CD4-positive, alpha-beta T cell treated with Interleukin-2 at 100 ng/mL for 4 hours (primary cell): Measurements from ENCODE around the gene CKAP2L.

Experiments
- DNase-seq: peaks from one replicate; pipeline ENCODE4 v3.0.0-alpha.2; 2020; ENCODE audit warnings: low spot score

The CKAP2L gene

DNA sequence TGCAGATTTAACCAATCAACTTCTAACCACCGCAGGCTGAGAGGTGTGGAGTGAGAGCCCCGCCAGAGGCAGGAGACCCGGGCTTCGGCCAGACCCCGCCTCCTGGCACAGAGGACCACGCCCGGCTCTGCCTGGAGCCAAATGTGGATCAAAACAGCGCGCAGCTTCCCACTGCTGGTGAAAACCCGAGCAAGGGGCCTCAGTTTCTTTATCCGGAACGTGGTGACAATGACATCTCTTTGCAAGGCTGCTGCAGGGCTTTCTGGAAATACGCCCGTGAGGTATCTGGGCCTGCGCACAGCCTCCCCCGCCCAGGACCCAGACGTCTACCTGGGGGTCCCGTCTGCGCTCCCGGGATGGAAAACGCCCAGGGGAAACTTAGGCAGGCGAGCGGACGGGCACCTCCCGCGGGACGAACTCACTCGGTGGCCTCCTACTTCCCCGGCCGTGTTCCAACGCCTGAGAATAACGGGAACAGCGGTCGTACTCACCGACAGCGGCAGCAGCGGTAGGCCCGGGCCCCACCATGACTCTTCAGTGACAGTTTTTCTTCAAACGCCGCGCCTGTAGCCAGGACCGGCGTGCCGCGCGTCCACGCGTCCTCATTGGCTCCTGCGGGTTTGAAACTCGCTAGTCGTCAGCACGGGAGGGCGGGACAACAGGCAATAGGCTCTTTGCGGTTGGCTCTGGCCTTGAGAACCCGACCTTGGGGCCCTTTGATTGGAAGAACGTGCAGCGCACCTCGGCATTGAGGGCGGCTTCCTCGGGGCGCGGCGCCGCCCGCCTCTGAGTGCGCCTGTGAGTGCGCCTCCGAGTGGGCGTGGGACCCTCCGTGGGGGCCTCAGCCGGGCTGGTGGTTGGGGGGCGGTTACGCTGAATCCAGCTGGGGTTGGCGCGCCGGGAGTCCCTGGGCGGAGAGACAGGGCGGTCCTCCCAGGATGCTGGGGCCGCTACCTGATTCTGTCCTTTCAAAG is at the start of gene CKAP2L:
Gene CKAP2L (minus strand): TSS at position 539 of the 974 bp plus-strand sequence. CDS start 11 bp downstream, at position 528.
- DNase-seq: peak; percentile 96

DNA sequence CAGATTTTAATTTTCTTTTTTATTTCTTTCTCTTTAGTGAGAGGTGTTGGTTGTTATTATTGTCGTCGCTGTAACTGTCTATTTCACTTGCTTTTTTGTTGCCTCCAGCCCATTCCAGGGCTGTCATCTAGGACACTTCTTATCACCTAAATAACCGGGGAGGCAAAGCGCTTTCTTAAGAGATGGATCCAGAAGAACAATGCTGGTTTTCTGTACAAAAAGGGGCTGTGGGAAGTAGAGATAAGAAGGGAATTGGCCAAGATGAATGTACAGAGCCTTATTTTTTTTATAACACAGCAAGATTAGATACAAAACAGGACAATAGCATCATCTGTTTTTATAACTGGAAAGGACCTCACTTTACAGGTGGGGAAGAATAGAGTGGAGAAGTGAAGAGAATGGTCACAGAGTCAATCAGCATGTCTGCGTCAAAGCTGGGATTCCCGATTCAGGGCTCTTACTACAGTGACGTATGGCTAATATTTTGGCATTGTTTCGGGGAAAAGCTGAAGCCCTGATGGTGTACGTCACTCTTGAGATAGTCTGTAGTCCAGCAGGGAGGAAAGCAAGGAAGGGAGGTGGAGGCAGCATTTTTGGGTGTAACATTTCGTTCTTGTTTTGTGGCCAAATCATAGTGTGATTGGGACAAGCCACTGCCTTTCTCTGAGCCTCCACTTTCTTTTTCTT is 49.0 kb upstream of the CKAP2L start:
- DNase-seq: no peak

- DNase-seq: no peak
Observed at GRCh38 chr2:112812318-112813267, 48.2 kb upstream of the CKAP2L start.

DNA sequence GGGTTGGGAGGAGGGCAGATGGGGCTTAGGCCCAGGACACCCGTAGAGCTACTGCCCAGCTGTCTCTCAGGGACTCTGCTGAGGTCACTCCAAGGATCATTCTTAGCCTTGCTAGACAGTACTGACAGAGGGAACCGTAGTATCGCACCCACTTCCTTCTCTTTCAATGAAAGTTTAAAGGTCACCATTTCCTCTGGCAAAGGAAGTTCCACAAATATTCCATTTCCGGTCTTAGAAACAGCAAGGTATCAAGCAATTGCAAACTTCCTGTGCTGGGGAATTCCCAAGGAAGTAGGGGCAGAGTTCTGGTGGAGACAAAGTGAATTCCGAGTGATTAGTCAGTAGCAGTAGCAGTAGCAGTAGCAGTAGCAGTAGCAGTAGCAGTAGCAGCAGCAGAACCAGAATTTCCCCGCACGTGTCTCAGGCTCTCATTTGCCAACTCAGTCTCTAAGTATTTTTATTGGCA is 47.5 kb upstream of the CKAP2L start:
- DNase-seq: peak; percentile 29

DNA sequence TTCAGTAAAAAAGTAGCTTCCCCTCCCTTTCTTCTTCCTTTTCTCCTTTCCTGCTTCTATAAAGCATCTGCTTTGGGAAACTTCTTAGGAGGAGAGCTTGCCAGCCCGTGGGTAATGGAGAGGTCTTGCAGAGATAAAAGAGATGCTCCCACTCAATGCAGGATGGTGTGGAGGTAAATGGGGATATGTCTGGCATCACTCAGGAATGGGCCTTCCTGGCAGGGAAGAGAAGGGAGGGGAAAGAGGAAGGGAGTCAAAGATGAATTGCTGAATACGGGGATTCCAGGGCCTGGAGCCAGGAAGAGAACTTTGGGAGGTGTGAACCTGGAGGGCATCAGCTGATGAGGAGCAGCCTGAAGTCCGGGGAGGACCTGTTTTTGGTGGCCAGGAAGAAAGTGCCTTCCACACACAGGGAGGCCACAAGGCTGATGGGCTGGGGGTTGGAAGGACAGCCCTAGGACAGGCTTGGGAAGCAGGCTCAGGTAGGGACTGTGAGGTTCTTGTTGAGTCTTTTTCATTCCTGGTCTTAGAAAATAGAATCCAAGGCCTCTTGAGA is 46.9 kb upstream of the CKAP2L start:
- no peak for DNase-seq

GRCh38 chr2:112809112-112809511 is 44.7 kb upstream of the CKAP2L start:
- DNase-seq: no peak

DNA sequence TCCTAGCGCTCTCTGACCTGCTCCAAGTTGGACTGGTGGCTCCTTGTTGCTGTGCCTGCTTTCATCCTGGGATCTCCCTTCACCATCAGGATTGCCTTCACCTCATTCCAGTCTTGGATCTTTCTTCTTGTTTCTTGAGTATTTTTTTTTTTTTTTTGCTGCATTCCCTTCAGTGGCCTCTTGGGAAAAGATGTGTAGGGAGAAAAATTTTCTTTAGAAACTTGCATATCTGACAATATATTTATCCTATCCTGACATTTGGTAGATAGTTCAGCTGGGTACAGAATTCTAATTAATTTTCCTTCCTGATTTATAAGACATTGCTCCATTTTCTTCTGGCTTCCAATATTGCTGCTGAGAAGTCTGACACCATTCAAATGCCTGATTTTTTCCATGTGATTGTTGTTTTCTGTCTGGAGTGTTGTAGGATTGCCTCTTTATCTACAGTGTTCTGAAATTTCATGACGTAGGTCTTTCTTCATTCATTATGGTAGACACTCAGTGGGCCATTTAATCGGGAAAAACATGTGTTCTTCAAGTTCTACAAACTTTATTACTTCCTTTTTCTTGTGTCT is 42.9 kb upstream of the CKAP2L start:
- DNase-seq: no peak

DNA sequence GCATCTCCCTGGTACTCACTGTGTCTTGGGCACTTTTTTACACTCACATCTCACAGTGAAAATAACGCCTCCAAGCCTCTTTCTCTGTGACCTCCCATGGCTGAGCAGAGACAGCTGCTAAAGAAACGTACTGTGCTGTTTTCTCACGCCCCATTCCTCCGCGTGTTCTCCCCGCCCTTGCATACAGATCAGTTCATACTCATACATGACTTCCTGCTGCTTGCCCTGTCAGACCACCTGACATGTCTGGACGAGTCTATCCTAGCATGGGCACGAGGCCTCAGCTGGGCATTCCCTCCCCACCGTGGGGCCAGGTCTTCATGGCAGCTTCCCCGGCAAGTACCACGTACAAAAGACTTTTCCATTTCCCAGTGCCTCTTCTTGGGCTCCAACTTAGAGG is 41.1 kb upstream of the CKAP2L start:
- no peak for DNase-seq

GRCh38 chr2:112803691-112804521 is 39.5 kb upstream of the CKAP2L start:
- DNase-seq: no peak

DNA sequence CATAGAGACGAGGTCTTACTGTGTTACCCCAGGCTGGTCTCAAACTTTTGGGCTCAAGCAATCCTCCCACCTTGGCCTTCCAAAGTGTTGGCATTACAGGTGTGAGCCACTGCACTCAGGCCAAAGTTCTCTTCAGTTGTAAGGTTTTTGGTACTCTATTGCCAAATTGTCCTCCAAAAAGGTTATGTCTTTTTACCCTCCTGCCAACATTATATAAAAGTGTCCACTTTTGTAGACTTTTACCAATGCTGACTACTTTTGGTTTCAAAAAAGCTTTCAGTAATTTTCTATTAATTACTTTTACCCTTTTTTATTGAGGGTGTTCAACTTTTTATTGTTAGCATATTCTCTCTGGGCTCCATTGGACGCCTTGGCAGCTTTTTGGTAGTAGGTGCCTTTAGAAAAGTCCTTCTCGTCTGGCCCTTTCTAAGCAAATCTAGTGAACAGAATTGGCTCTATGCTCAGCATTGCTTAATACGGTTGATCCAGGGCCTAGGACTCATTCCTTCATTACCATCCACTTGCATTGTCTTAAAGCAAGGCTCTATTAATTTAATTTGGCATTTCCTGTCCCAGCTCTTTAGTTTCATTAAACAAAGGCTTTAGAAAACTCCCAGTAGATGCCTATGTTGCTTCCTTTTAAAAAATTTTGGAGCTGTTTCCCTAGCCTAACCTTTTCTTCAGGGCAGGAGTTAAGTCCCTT is 36.6 kb upstream of the CKAP2L start:
- no peak for DNase-seq

- DNase-seq: no peak
Observed at GRCh38 chr2:112798979-112799975, 34.9 kb upstream of the CKAP2L start.

DNA sequence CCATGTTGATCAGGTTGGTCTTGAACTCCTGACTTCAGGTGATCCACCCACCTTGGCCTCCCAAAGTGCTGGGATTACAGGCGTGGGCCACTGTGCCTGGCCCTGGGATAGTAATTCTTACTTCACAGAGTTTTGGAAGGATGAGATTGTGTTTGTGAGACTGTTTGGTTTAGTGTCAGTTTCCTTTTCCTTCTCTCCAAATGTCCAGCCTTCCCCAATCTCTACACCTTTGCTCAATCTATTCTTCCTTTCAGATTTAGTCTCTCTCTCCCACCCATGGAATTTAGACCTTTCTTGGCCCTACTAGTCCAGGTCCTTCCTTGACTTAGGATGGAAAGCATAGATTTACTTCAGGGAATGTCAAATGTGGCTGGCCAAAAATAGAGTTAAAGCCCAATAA is 32.1 kb upstream of the CKAP2L start:
- no peak for DNase-seq

DNA sequence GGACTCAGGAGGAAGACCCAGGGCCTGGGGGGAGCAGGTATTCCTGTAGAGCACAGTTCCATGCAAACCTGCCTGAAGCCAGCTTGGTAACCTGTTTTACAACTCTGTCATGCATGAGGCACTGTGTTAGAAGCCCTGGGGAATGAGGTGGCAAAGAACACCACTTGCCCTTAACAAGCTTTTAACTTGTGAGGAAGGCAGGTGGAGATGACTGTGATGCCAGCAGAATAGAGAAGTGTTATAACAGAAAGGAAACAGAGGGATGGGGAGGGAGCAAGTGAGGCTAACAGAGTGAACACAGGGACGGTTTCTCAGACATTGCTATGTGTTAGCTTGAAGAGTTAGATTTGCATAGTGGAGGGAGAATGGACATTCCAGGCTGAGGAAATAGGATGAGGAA is 31.4 kb upstream of the CKAP2L start:
- DNase-seq: no peak

DNA sequence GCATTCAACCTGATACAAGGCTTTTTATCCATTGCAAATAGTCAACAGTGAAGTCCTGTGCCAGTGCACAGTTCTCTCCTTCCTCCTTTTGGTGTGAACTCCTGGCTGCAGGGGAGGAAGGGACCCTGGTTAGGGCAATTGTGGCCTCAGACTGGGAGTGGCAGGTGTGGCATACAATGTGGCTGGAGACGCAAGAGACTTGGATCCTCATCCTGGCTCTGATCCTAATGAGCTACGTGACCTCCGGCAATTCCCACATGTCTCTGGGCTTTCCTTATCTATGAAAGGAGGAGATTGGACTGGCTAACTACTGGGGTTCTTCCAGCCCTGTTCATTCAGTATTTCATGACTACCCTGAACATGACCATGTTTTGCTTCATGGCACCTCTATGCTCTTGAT is 30.4 kb upstream of the CKAP2L start:
- no peak for DNase-seq

- DNase-seq: peak; percentile 23
Observed at GRCh38 chr2:112794131-112794733, 29.8 kb upstream of the CKAP2L start.

DNA sequence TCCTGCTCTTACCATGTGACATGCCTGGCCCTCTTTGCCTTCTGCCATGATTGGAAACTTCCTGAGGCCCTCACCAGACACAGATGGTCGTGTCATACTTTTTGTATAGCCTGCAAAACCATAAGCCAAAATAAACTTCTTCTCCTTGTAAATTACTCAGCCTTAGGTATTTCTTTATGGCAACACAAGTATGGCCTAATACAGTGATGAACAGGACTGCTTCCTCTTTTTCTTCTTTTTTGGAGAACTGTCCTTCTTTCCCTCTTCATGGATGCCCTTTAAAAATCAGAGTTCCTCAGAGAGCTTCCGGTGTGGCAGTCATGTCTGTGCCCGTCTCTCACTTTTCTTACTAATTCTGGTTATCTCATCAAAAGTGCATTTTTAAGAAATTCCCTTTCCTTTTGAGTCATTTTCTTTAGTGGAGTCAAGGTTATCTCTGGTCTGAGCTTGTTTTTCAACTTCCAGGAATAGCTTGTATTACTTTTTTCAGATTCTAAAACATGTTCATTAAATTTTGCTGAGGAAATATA is 29.1 kb upstream of the CKAP2L start:
- no peak for DNase-seq

DNA sequence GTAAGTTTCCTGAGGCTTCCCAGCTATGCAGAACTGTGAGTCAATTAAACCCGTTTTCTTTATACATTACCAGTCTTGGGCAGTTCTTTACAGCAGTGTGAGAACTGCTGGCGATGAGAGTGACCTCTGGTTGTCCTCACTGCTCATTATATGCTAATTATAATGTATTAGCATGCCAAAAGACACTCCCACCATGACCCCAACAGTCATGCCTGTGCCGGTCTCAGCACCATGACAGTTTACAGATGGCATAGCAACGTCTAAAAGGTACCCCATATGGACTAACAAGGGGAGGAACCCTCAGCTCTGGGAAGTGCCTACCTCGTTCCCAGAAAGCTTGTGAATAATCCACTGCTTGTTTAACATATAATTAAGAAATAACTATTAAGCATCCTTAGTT is 28.0 kb upstream of the CKAP2L start:
- DNase-seq: no peak
